ENCODE results near the gene SEMA4B.
"Not testable (repeated sequence)": the region's sequence is repeated elsewhere in the genome, so short reads cannot be mapped to it uniquely, and the experiment has no call there.

Gene SEMA4B

DNA sequence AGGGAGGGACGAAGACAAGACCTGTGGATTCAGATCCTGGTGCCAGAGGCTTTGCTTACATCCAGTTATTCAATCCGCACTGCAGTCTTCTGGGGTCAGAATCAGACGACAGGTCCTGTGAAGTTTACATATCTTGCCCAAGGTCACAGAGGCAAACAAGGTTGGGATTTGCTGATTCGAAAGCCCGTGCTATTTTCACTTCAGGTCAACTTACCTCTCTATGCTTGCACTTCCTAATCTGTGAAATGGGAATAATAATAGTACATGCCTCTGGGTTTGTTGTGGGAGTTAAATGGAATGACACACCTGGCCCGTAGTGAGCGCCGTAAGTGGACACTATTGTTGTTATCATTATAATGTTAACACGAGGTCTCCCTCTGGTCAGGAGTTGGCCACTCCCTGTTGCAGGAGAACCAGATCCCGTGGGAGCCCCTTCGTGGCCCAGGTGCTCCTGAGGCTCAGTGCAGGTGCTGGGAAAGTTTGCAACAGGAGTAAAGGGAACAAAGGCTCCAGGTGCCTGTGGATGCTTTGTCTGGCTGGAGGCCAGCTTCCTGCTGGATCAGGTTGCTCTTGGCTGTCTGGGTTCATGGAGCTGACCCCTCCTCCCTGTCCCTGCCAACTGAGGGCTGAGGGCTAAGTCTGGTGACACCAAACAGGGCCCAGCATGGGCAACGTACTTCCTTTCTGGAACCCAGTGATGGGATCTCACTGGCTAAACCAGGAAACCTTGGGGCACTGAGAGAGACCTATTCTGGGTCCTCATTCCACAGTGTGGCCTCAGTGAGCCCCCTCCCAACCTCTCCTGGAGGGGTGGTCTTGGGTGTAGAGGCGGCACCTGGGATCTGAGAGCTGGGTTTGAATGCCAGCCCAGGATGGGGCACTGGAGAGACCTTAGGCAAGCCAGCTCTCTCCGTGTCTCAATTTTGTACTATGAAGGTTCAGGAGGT is 40.1 kb upstream of the SEMA4B start:
- FAIRE-seq (no peak), DNase-seq (ENCODE audit: insufficient read length, low spot score) (no peak)
- TF ChIP-seq, protein P1, sequence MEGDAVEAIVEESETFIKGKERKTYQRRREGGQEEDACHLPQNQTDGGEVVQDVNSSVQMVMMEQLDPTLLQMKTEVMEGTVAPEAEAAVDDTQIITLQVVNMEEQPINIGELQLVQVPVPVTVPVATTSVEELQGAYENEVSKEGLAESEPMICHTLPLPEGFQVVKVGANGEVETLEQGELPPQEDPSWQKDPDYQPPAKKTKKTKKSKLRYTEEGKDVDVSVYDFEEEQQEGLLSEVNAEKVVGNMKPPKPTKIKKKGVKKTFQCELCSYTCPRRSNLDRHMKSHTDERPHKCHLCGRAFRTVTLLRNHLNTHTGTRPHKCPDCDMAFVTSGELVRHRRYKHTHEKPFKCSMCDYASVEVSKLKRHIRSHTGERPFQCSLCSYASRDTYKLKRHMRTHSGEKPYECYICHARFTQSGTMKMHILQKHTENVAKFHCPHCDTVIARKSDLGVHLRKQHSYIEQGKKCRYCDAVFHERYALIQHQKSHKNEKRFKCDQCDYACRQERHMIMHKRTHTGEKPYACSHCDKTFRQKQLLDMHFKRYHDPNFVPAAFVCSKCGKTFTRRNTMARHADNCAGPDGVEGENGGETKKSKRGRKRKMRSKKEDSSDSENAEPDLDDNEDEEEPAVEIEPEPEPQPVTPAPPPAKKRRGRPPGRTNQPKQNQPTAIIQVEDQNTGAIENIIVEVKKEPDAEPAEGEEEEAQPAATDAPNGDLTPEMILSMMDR (IDR thresholded peaks at IDR 0.05; ENCODE audit: insufficient read depth, missing control alignments), result no peak

DNA sequence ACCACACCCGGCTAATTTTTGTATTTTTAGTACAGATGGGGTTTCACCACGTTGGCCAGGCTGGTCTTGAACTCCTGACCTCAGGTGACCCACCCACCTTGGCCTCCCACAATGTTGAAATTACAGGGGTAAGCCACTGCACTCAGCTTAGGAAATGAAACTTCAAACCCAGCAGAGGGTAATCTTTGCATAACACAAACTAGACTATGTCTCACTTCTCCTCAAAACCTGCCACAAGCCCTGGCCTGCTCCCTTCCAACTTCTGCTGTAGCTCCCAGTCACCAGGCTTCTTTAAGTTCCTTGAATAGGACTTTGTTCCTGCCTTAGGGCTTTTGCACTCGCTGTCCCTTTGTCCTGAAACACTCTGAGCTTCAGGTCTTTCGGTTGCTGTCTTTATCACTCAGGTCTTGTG is 39.2 kb upstream of the SEMA4B start:
- TF ChIP-seq, protein P1 (IDR thresholded peaks at IDR 0.05; ENCODE audit: insufficient read depth, missing control alignments), result no peak
- DNase-seq (ENCODE audit: insufficient read length, low spot score) (no peak), FAIRE-seq (no peak)

DNA sequence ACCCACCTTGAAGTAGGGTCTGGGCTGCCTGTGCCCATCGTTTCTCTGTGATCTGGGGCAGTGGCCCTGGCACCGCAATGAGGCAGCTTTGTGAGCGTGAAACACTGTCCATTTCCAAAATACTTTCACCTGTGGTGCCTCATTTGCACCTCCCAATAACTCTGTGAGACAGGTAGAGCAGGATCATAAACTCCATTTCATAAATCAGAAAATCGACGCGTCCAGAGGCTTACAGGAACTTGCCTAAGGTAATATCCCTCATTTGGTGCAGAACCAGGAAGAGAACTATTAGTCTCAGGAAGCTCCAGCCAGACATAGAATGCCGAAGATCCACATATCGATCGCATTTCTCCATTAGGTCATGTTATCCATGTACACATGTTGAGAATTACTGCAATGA is 38.2 kb upstream of the SEMA4B start:
- TF ChIP-seq, protein P1 (IDR thresholded peaks at IDR 0.05; ENCODE audit: insufficient read depth, missing control alignments), result no peak

DNA sequence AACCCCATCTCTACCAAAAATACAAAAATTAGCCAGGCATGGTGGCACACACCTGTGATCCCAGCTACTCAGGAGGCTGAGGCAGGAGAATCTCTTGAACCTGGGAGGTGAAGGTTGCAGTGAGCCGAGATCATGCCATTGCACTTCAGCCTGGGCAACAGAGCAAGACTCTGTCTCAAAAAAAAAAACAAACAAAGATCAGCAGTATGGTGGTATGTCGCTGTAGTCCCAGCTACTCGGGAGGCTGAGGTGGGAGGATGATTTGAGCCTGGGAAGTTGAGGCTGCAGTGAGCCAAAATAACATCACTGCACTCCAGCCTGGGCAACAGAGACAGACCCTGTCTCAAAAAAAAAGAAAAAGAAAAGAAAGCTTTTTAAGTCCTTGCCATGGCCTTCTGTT is 36.9 kb upstream of the SEMA4B start:
- FAIRE-seq, result not testable (repeated sequence)

More for the DNA sequence above, 38.2 kb upstream of the SEMA4B start:
- FAIRE-seq (no peak), DNase-seq (ENCODE audit: insufficient read length, low spot score) (no peak)

DNA sequence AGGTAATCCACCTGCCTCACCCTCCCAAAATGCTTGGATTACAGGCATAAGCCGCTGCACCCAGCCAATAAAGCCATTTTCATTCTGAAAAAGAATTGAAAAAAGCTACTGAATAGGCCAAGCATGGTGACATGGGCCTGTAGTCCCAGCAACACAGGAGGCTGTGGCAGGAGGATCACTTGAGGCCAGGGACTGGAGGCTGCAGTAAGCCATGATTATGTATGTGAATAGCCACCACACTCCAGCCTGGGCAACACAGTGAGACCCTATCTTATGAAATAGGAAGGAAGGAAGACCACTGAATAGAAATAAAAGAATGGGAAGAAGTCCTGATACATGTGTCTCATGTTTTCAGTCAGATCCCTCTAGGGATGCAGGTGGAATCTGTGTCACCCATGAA is 36.0 kb upstream of the SEMA4B start:
- no peak for DNase-seq (ENCODE audit: insufficient read length, low spot score)
- TF ChIP-seq, protein P1 (IDR thresholded peaks at IDR 0.05; ENCODE audit: insufficient read depth, missing control alignments), result no peak
- FAIRE-seq, result no peak

More for the DNA sequence above, 36.9 kb upstream of the SEMA4B start:
- not testable (repeated sequence) for DNase-seq (ENCODE audit: insufficient read length, low spot score)

DNA sequence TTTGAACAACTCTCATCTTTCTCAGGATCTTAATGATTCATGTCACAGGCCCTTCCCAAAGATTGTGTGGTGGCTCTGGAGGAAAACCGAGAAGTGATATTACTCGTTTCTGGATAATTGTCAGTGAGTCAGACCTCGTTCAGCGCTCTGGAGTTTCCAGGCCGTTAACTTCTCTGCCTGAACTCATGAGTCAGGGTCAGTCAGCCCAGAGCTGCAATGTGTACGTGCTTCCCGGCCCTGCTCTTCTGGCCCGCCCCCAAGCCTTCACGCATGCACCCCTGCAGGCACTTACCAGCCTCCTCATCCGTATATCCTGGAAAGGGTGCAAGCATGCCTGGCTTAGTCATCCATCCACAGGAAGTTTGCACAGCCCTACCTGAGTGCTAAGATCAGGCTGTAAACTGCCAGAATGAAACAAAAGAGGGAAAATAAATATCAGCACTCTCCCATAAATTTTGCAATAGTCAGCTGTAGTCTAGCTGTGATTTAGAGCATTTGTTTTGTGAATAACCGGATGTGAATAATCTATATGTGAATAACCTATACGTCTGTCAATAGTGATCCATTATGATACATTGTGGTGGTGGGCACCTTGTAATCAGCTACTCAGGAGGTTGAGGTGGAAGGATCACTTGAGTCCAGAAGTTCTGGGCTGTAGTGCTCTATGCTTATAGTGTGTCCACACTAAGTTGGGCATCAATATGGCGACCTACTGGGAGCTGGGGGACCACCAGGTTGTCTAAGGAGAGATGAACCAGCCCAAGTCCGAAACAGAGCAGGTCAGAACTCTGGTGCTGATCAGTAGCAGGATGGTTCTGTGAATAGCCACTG is 35.3 kb upstream of the SEMA4B start:
- FAIRE-seq, result no peak
- TF ChIP-seq, protein P1 (IDR thresholded peaks at IDR 0.05; ENCODE audit: insufficient read depth, missing control alignments), result no peak
- DNase-seq (ENCODE audit: insufficient read length, low spot score), result no peak

DNA sequence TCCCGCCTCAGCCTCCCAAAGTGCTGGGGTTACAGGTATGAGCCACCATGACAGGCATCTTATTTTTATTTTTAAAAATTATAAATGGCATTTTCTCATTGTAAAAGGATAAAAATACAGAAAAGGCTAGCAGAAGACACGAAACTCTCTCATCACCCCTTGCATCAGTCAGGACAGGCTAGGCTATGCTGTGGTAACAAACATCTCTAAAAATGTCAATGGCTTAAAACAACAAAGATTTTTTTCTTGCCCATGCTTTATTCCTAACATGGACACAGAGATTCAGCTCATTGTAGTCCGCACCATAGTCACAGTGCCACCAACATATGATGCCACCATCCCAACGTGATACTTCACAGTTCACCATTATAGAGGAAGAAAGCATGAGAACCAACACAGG is 34.0 kb upstream of the SEMA4B start:
- FAIRE-seq, result no peak
- TF ChIP-seq, protein P1 (IDR thresholded peaks at IDR 0.05; ENCODE audit: insufficient read depth, missing control alignments), result no peak
- DNase-seq (ENCODE audit: insufficient read length, low spot score), result no peak

Data from D721Med (cell line).